Fibroblast of peridontal ligament (primary cell): Measurements from ENCODE around the gene SIGLEC1.

Experiments
- DNase-seq: peaks from one replicate; pipeline ENCODE4 v3.0.0-alpha.2; 2010; ENCODE audit errors: extremely low read depth

SIGLEC1 gene

GRCh38 chr20:3744806-3745685 is 32.6 kb upstream of the SIGLEC1 start:
- DNase-seq, result no peak

GRCh38 chr20:3744037-3744436 is 31.6 kb upstream of the SIGLEC1 start:
- no peak for DNase-seq

- no peak for DNase-seq
Observed at GRCh38 chr20:3743251-3743650, 30.9 kb upstream of the SIGLEC1 start.

GRCh38 chr20:3741836-3742458 is 29.5 kb upstream of the SIGLEC1 start:
- DNase-seq, result no peak

- no peak for DNase-seq
Observed at GRCh38 chr20:3740615-3741301, 28.4 kb upstream of the SIGLEC1 start.

GRCh38 chr20:3739926-3740451 is 27.6 kb upstream of the SIGLEC1 start:
- DNase-seq, result no peak

GRCh38 chr20:3739054-3739925 is 26.9 kb upstream of the SIGLEC1 start:
- DNase-seq, result no peak

- no peak for DNase-seq
Observed at GRCh38 chr20:3738111-3739053, 26.0 kb upstream of the SIGLEC1 start.

- no peak for DNase-seq
Observed at GRCh38 chr20:3735768-3736167, 23.4 kb upstream of the SIGLEC1 start.

- no peak for DNase-seq
Observed at GRCh38 chr20:3734111-3734843, 21.9 kb upstream of the SIGLEC1 start.

- DNase-seq, result no peak
Observed at GRCh38 chr20:3733119-3733995, 21.0 kb upstream of the SIGLEC1 start.

- no peak for DNase-seq
Observed at GRCh38 chr20:3732327-3733118, 20.1 kb upstream of the SIGLEC1 start, which contains the start of gene HSPA12B. TSS of gene HSPA12B (plus strand) at chr20:3732685. CDS start at chr20:3738675, 5,990 bp downstream.

- no peak for DNase-seq
Observed at GRCh38 chr20:3731944-3732326, 19.5 kb upstream of the SIGLEC1 start.

- no peak for DNase-seq
Observed at GRCh38 chr20:3730803-3731672, 18.6 kb upstream of the SIGLEC1 start.

GRCh38 chr20:3729811-3730540 is 17.6 kb upstream of the SIGLEC1 start:
- DNase-seq, result no peak

GRCh38 chr20:3729378-3729777 is 17.0 kb upstream of the SIGLEC1 start:
- DNase-seq, result no peak
